ENCODE results near the gene KCNQ5. TPM values are rescaled to one million over a fixed set of nuclear protein-coding genes. Genes with fewer than 3 reads are reported as not detected.

KCNQ5 gene
- total RNA-seq, 1 experiment from 2014 or later = 9.4 TPM

DNA sequence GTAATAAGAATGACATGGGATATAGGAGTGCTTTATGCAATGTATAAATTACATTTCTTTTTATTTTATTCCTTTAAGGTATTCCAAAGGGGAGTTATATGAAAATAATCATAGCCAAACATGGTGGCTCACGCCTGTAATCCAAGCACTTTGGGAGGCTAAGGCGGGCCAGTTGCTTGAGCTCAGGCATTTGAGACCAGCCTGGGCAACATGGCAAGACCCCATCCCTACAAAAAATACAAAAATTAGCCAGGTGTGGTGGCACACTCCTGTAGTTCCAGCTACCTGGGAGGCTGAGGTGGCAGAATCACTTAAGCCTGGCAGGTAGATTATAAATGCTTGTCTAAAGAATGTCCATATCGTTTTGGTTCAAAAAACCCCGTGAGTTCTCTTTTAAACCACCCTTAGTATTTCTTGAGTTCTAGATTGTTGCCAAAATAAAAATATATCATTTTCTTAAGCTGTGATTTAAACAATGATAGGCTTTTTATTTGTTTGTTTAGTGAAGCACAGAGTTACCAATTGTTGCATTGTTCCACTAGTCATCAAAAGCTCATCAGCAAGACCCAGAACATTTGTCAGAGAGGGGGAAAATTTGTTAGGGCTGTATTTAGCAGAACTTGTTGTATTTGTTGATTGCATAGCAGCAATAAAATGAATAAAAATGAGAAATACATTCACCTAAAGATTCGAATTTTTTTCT, 457.2 kb downstream of the KCNQ5 start:
- ATAC-seq (peak; percentile 79), DNase-seq (ENCODE audit: low read depth, low spot score) (no peak)
- Histone ChIP-seq H3K27ac (ENCODE audit: low read length) (peak overlapping the region; percentile 71), H3K4me3 (ENCODE audit: low read depth in 2 of 2, low read length in 2 of 2) (no peak overlapping the region), H3K27me3 (ENCODE audit: control insufficient read depth, insufficient read depth, low read length) (no peaks in the 10 kb centered on the region), H3K4me1 (ENCODE audit: control insufficient read depth, insufficient read depth, low read length) (peaks cover 19% of the 10 kb centered on the region), H3K9me3 (ENCODE audit: control insufficient read depth, insufficient read depth, low read depth, low read length) (no peaks in the 10 kb centered on the region), H3K36me3 (ENCODE audit: control insufficient read depth, insufficient read depth, low read length) (no peaks in the 10 kb centered on the region)
- intact Hi-C loops (cut with micrococcal nuclease; ENCODE audit: unreplicated experiment) = no loop called here
- no TSS peak for BruUV-seq (replicated peaks)
- POLR2A ChIA-PET = no interaction called here
- CTCF ChIA-PET = no interaction called here
- TF ChIP-seq, protein P1, sequence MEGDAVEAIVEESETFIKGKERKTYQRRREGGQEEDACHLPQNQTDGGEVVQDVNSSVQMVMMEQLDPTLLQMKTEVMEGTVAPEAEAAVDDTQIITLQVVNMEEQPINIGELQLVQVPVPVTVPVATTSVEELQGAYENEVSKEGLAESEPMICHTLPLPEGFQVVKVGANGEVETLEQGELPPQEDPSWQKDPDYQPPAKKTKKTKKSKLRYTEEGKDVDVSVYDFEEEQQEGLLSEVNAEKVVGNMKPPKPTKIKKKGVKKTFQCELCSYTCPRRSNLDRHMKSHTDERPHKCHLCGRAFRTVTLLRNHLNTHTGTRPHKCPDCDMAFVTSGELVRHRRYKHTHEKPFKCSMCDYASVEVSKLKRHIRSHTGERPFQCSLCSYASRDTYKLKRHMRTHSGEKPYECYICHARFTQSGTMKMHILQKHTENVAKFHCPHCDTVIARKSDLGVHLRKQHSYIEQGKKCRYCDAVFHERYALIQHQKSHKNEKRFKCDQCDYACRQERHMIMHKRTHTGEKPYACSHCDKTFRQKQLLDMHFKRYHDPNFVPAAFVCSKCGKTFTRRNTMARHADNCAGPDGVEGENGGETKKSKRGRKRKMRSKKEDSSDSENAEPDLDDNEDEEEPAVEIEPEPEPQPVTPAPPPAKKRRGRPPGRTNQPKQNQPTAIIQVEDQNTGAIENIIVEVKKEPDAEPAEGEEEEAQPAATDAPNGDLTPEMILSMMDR (IDR thresholded peaks at IDR 0.05) = no peak
- TF ChIP-seq TCF7L2 (IDR thresholded peaks at IDR 0.05; ENCODE audit: low read depth, low read length) (no peak), SIN3A (IDR thresholded peaks at IDR 0.05; ENCODE audit: borderline replicate concordance, insufficient read depth, low read depth, low read length) (no peak), POLR2AphosphoS5 (IDR thresholded peaks at IDR 0.05; ENCODE audit: low read depth, low read length) (no peak)
- TF ChIP-seq, protein P2, sequence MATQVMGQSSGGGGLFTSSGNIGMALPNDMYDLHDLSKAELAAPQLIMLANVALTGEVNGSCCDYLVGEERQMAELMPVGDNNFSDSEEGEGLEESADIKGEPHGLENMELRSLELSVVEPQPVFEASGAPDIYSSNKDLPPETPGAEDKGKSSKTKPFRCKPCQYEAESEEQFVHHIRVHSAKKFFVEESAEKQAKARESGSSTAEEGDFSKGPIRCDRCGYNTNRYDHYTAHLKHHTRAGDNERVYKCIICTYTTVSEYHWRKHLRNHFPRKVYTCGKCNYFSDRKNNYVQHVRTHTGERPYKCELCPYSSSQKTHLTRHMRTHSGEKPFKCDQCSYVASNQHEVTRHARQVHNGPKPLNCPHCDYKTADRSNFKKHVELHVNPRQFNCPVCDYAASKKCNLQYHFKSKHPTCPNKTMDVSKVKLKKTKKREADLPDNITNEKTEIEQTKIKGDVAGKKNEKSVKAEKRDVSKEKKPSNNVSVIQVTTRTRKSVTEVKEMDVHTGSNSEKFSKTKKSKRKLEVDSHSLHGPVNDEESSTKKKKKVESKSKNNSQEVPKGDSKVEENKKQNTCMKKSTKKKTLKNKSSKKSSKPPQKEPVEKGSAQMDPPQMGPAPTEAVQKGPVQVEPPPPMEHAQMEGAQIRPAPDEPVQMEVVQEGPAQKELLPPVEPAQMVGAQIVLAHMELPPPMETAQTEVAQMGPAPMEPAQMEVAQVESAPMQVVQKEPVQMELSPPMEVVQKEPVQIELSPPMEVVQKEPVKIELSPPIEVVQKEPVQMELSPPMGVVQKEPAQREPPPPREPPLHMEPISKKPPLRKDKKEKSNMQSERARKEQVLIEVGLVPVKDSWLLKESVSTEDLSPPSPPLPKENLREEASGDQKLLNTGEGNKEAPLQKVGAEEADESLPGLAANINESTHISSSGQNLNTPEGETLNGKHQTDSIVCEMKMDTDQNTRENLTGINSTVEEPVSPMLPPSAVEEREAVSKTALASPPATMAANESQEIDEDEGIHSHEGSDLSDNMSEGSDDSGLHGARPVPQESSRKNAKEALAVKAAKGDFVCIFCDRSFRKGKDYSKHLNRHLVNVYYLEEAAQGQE (IDR thresholded peaks at IDR 0.05; ENCODE audit: insufficient read depth in 1 of 2, low read depth in 2 of 2, low read length in 1 of 2) = no peak
- in situ Hi-C loops (cut with HindIII; ENCODE audit: low pct_unique_long_range_greater_than_20kb, low sequenced_read_pairs) = no loop called here

DNA sequence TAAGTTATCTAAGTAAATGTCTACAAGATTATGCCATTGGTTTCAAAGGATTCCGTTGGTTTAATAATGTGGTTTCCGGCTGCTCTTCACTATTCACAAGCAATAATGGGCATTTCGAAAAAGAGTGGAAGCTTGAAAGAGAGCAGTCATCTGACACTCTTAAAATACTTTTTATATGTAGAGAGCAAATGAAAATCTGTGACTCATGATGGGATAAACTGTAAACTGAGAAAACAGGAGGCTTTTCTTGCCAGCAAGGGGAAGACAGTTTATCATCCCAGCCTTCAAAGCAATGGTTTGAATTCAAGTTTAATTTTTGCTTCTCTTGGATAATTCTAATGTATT, 457.7 kb downstream of the KCNQ5 start:
- no TSS peak for BruUV-seq (replicated peaks)
- peak; percentile 80 for DNase-seq (ENCODE audit: low read depth, low spot score)
- ChIA-PET POLR2A (interaction anchor here (0.6 kb wide), 1 partner anchor 171 kb away, joined by 3 read pairs; no protein-coding TSS in a partner anchor), CTCF (no interaction called here)
- intact Hi-C loops (cut with micrococcal nuclease; ENCODE audit: unreplicated experiment) (no loop called here), in situ Hi-C loops (cut with HindIII; ENCODE audit: low pct_unique_long_range_greater_than_20kb, low sequenced_read_pairs) (no loop called here)
- Histone ChIP-seq H3K9me3 (ENCODE audit: control insufficient read depth, insufficient read depth, low read depth, low read length) (no peaks in the 10 kb centered on the region), H3K27me3 (ENCODE audit: control insufficient read depth, insufficient read depth, low read length) (no peaks in the 10 kb centered on the region), H3K36me3 (ENCODE audit: control insufficient read depth, insufficient read depth, low read length) (no peaks in the 10 kb centered on the region), H3K27ac (ENCODE audit: low read length) (peak overlapping the region; percentile 71), H3K4me3 (ENCODE audit: low read depth in 2 of 2, low read length in 2 of 2) (no peak overlapping the region), H3K4me1 (ENCODE audit: control insufficient read depth, insufficient read depth, low read length) (peaks cover 19% of the 10 kb centered on the region)
- TF ChIP-seq TCF7L2 (IDR thresholded peaks at IDR 0.05; ENCODE audit: low read depth, low read length) (peak; percentile 66), POLR2AphosphoS5 (IDR thresholded peaks at IDR 0.05; ENCODE audit: low read depth, low read length) (no peak), SIN3A (IDR thresholded peaks at IDR 0.05; ENCODE audit: borderline replicate concordance, insufficient read depth, low read depth, low read length) (no peak)
- ATAC-seq = peak; percentile 88

DNA sequence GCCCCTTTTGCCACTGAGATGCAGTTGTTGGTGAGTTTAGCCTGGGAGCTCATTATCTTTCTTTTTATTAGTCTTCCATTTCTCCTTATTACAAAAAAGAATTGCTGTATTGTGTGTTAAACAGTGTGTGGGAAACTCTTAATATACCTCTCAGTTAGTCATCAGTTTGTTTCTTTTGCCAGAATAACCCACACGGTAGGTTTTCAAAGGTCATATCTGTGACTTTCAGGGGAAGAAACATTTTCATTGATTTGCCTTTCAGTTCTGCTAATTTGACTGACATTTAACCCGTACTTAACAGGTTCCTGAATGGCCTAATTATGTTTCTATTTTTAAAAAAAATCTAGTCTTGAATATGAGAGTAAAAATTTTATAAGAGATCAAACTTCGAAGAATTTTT, 458.1 kb downstream of the KCNQ5 start:
- CTCF ChIA-PET = no interaction called here
- peaks cover 19% of the 10 kb centered on the region for H3K4me1 ChIP-seq (ENCODE audit: control insufficient read depth, insufficient read depth, low read length)
- POLR2A ChIA-PET = interaction anchor here (0.6 kb wide), 1 partner anchor 172 kb away, joined by 3 read pairs; no protein-coding TSS in a partner anchor
- no TSS peak for BruUV-seq (replicated peaks)
- intact Hi-C loops (cut with micrococcal nuclease; ENCODE audit: unreplicated experiment) = no loop called here
- no peaks in the 10 kb centered on the region for H3K36me3 ChIP-seq (ENCODE audit: control insufficient read depth, insufficient read depth, low read length)
- no peaks in the 10 kb centered on the region for H3K9me3 ChIP-seq (ENCODE audit: control insufficient read depth, insufficient read depth, low read depth, low read length)
- TF ChIP-seq, protein P1 (IDR thresholded peaks at IDR 0.05) = no peak
- no peak for TF ChIP-seq SIN3A (IDR thresholded peaks at IDR 0.05; ENCODE audit: borderline replicate concordance, insufficient read depth, low read depth, low read length)
- no peak; the same call in 1 of the 2 replicates for TF ChIP-seq TCF7L2 (IDR thresholded peaks at IDR 0.05; ENCODE audit: low read depth, low read length)
- TF ChIP-seq, protein P2 (IDR thresholded peaks at IDR 0.05; ENCODE audit: insufficient read depth in 1 of 2, low read depth in 2 of 2, low read length in 1 of 2) = no peak
- no peak for TF ChIP-seq POLR2AphosphoS5 (IDR thresholded peaks at IDR 0.05; ENCODE audit: low read depth, low read length)
- DNase-seq (ENCODE audit: low read depth, low spot score) (peak; percentile 70), ATAC-seq (peak; percentile 83)
- H3K27ac ChIP-seq (ENCODE audit: low read length) = peak overlapping the region; percentile 71
- no peak overlapping the region for H3K4me3 ChIP-seq (ENCODE audit: low read depth in 2 of 2, low read length in 2 of 2)
- no peaks in the 10 kb centered on the region for H3K27me3 ChIP-seq (ENCODE audit: control insufficient read depth, insufficient read depth, low read length)
- in situ Hi-C loops (cut with HindIII; ENCODE audit: low pct_unique_long_range_greater_than_20kb, low sequenced_read_pairs) = no loop called here

Measured in Panc1 (cell line).